Liver (tissue), 9 donors: ENCODE data around the gene LYRM2. TPM values are rescaled to one million over a fixed set of nuclear protein-coding genes. Genes with fewer than 3 reads are reported as not detected.

Experiments used
- DNase-seq: peaks from one replicate; pipeline ENCODE4 v3.0.0-alpha.2; 2017; ENCODE audit warnings: low spot score
- H3K27ac ChIP-seq, 2 donors: one replicate each; pipeline ENCODE4 v1.7.0; 2013; ENCODE audit warnings: inconsistent platforms in 2 of 2, low read length in 2 of 2, control low read depth in 1 of 2, low read depth in 1 of 2, mild to moderate bottlenecking in 1 of 2
- H3K27me3 ChIP-seq, 4 donors: one replicate each; pipeline versions ENCODE4 v1.6.1 to v1.7.0; 2013; ENCODE audit warnings: low read length in 3 of 4, inconsistent platforms in 1 of 4, mild to moderate bottlenecking in 1 of 4, moderate library complexity in 1 of 4; ENCODE audit not compliant: control insufficient read depth in 4 of 4, insufficient read depth in 4 of 4
- H3K36me3 ChIP-seq, 4 donors: one replicate each; pipeline versions ENCODE4 v1.6.1 to v1.7.0; 2013; ENCODE audit warnings: low read length in 3 of 4, mild to moderate bottlenecking in 3 of 4, low read depth in 1 of 4, moderate library complexity in 1 of 4; ENCODE audit not compliant: control insufficient read depth in 4 of 4, insufficient read depth in 3 of 4
- H3K4me1 ChIP-seq, 4 donors: one replicate each; pipeline versions ENCODE4 v1.6.1 to v1.7.0; 2013; ENCODE audit warnings: low read length in 3 of 4, mild to moderate bottlenecking in 3 of 4, moderate library complexity in 1 of 4; ENCODE audit not compliant: control insufficient read depth in 4 of 4, insufficient read depth in 4 of 4
- H3K4me3 ChIP-seq, 3 donors: one replicate each; pipeline versions ENCODE4 v1.6.1 to v1.7.0; 2013; ENCODE audit warnings: low read length in 3 of 3, control low read depth in 1 of 3, low read depth in 1 of 3, mild to moderate bottlenecking in 1 of 3
- H3K9ac ChIP-seq, 2 donors: one replicate each; pipeline ENCODE4 v1.7.0; 2013; ENCODE audit warnings: low read length in 2 of 2, mild to moderate bottlenecking in 2 of 2, moderate library complexity in 2 of 2, control low read depth in 1 of 2, low read depth in 1 of 2
- H3K9me3 ChIP-seq, 4 donors: one replicate each; pipeline versions ENCODE4 v1.6.1 to v1.7.0; 2013; ENCODE audit warnings: low read length in 3 of 4; ENCODE audit not compliant: control insufficient read depth in 4 of 4
- ATF3 ChIP-seq: IDR thresholded peaks from 2 replicates; pipeline ENCODE4 v1.6.1; 2016; ENCODE audit warnings: antibody characterized with exemption
- CTCF ChIP-seq: fragments of 150-350 bp; IDR thresholded peaks from 2 replicates; pipeline ENCODE4 v1.5.1; 2017; ENCODE audit warnings: improper control_type of control experiment, low read depth, low read length; ENCODE audit not compliant: missing input control
- EGR1 ChIP-seq, 2 donors: IDR thresholded peaks; 2 replicates each; pipeline ENCODE4 v1.6.1; 2016 to 2018; ENCODE audit warnings: antibody characterized with exemption in 2 of 2, low read depth in 2 of 2
- FOXA1 ChIP-seq: IDR thresholded peaks from 2 replicates; pipeline ENCODE4 v1.6.1; 2016; ENCODE audit warnings: antibody characterized with exemption
- FOXA2 ChIP-seq: IDR thresholded peaks from 2 replicates; pipeline ENCODE4 v1.6.1; 2016; ENCODE audit warnings: antibody characterized with exemption
- GABPA ChIP-seq, 2 donors: IDR thresholded peaks in 1 of 2; conservative IDR thresholded peaks in 1 of 2; 2 replicates each; pipeline ENCODE4 v1.6.1; 2016; ENCODE audit warnings: antibody characterized with exemption in 2 of 2, mild to moderate bottlenecking in 1 of 2, moderate library complexity in 1 of 2
- HNF4A ChIP-seq, 2 donors: conservative IDR thresholded peaks; 2 replicates each; pipeline ENCODE4 v1.6.1; 2016; ENCODE audit warnings: antibody characterized with exemption in 2 of 2, mild to moderate bottlenecking in 2 of 2
- HNF4G ChIP-seq: IDR thresholded peaks from 2 replicates; pipeline ENCODE4 v1.6.1; 2016; ENCODE audit warnings: antibody characterized with exemption
- JUND ChIP-seq, 2 donors: IDR thresholded peaks; 2 replicates each; pipeline ENCODE4 v1.6.1; 2016; ENCODE audit warnings: antibody characterized with exemption in 2 of 2
- NR2F2 ChIP-seq: IDR thresholded peaks from 2 replicates; pipeline ENCODE4 v1.6.1; 2016; ENCODE audit warnings: antibody characterized with exemption
- RAD21 ChIP-seq, 2 donors: IDR thresholded peaks; 2 replicates each; pipeline ENCODE4 v1.6.1; 2016; ENCODE audit warnings: antibody characterized with exemption in 2 of 2, mild to moderate bottlenecking in 2 of 2
- RXRA ChIP-seq, 2 donors: IDR thresholded peaks; 2 replicates each; pipeline ENCODE4 v1.6.1; 2017 to 2018; ENCODE audit warnings: antibody characterized with exemption in 2 of 2, mild to moderate bottlenecking in 1 of 2
- SP1 ChIP-seq: IDR thresholded peaks from 2 replicates; pipeline ENCODE4 v1.6.1; 2018; ENCODE audit warnings: antibody characterized with exemption, mild to moderate bottlenecking
- TAF1 ChIP-seq: conservative IDR thresholded peaks from 2 replicates; pipeline ENCODE4 v1.6.1; 2016; ENCODE audit warnings: antibody characterized with exemption, mild to moderate bottlenecking
- YY1 ChIP-seq: IDR thresholded peaks from 2 replicates; pipeline ENCODE4 v1.6.1; 2016; ENCODE audit warnings: antibody characterized with exemption, mild to moderate bottlenecking
- WGBS: extraction: QIAGEN DNeasy Blood & Tissue Kit; methylation state at CpG from one replicate; pipeline ENCODE4 v1.1.7; 2013; 5-methylcytosine and 5-hydroxymethylcytosine counted together
- polyA plus RNA-seq, 2 donors: library from polyadenylated mRNA; stranded (reverse) in 1 of 2; unstranded in 1 of 2; fragments of 200-250 nt in 1 of 2; fragments of >200 nt in 1 of 2; fragmentation: Nextera tagmentation in 1 of 2; extraction: Ambion mirVana in 1 of 2; gene quantifications; one replicate each; pipeline versions ENCODE4 v1.2.1 to v1.2.3, GENCODE V29; 2013 to 2015
- total RNA-seq, 2 donors: library from RNA; depleted of rRNA; stranded (reverse); fragments of >200 nt; gene quantifications; one replicate each; pipeline ENCODE4 v1.2.3, GENCODE V29; 2014
- TF ChIP-seq, protein P1 (sequence below): IDR thresholded peaks from 2 replicates; pipeline ENCODE4 v1.6.1; 2016; ENCODE audit warnings: antibody characterized with exemption, mild to moderate bottlenecking
- TF ChIP-seq, protein P2 (sequence below): IDR thresholded peaks from 2 replicates; pipeline ENCODE4 v1.6.1; 2016; ENCODE audit warnings: antibody characterized with exemption
- TF ChIP-seq, protein P3 (sequence below): IDR thresholded peaks from 2 replicates; pipeline ENCODE4 v1.6.1; 2016; ENCODE audit warnings: antibody characterized with exemption
- donor health status: healthy.
- donor health status: healthy.
- donor health status: healthy.
- donor health status: healthy.
- donor health status: healthy.

Gene LYRM2
- total and polyA plus RNA-seq, 4 donors, result 8.9 to 34.7 (median 12.4) TPM

DNA sequence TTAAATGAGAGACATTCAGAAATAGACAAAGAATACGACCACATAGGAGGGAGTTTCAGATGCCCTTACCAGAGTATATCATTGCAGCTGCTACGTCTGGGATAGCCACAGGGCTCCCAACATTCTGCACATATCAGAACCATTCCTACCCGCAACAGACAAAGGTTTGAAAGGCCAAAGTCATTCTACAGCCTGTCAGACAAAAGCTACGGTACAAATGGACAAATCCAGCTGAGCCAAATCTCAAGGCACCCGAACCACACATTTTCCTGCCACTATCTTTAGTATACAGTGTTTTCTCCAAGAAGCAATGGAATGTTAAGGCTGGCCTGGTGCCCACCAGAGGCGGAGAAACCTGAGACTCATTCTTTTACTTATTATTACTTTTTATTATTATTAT lies 30.5 kb upstream of the LYRM2 start:
- H3K4me3 ChIP-seq, result no peak overlapping the region
- no peak overlapping the region for H3K27ac ChIP-seq
- DNase-seq, result no peak
- no peaks in the 10 kb centered on the region for H3K27me3 ChIP-seq
- H3K9me3 ChIP-seq, result no peaks in the 10 kb centered on the region
- no peaks in the 10 kb centered on the region for H3K4me1 ChIP-seq
- no peak overlapping the region for H3K9ac ChIP-seq
- WGBS, result 83% methylated on average over 6 of the region's 6 CpGs
- peaks cover 10 to 77% (median 66%) of the 10 kb centered on the region in 4 donors for H3K36me3 ChIP-seq
- TF ChIP-seq TAF1, result no peak
- TF ChIP-seq, protein P1, sequence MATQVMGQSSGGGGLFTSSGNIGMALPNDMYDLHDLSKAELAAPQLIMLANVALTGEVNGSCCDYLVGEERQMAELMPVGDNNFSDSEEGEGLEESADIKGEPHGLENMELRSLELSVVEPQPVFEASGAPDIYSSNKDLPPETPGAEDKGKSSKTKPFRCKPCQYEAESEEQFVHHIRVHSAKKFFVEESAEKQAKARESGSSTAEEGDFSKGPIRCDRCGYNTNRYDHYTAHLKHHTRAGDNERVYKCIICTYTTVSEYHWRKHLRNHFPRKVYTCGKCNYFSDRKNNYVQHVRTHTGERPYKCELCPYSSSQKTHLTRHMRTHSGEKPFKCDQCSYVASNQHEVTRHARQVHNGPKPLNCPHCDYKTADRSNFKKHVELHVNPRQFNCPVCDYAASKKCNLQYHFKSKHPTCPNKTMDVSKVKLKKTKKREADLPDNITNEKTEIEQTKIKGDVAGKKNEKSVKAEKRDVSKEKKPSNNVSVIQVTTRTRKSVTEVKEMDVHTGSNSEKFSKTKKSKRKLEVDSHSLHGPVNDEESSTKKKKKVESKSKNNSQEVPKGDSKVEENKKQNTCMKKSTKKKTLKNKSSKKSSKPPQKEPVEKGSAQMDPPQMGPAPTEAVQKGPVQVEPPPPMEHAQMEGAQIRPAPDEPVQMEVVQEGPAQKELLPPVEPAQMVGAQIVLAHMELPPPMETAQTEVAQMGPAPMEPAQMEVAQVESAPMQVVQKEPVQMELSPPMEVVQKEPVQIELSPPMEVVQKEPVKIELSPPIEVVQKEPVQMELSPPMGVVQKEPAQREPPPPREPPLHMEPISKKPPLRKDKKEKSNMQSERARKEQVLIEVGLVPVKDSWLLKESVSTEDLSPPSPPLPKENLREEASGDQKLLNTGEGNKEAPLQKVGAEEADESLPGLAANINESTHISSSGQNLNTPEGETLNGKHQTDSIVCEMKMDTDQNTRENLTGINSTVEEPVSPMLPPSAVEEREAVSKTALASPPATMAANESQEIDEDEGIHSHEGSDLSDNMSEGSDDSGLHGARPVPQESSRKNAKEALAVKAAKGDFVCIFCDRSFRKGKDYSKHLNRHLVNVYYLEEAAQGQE, result no peak

- Histone ChIP-seq H3K4me1 (no peaks in the 10 kb centered on the region), H3K27me3 (no peaks in the 10 kb centered on the region), H3K9me3 (no peaks in the 10 kb centered on the region), H3K9ac (no peak overlapping the region), H3K4me3 (no peak overlapping the region), H3K36me3 (peaks cover 9 to 76% (median 62%) of the 10 kb centered on the region in 4 donors), H3K27ac (no peak overlapping the region)
- 96% methylated on average over 5 of the region's 5 CpGs for WGBS
- DNase-seq, result no peak
- TF ChIP-seq FOXA1, result no peak
- no peak for TF ChIP-seq TAF1
- TF ChIP-seq SP1, result no peak
- no peak for TF ChIP-seq EGR1 (IDR thresholded peaks at IDR 0.05; ENCODE audit: low read depth in 2 of 2)
- TF ChIP-seq JUND (IDR thresholded peaks at IDR 0.05), result no peak
- TF ChIP-seq CTCF, result no peak
- no peak for TF ChIP-seq GABPA (IDR thresholded peaks at IDR 0.05 in 1 of 2, conservative IDR thresholded peaks at IDR 0.05 in 1 of 2)
- TF ChIP-seq NR2F2, result no peak
- TF ChIP-seq HNF4A (conservative IDR thresholded peaks at IDR 0.05), result no peak
- TF ChIP-seq ATF3, result no peak
- no peak for TF ChIP-seq FOXA2
- no peak for TF ChIP-seq HNF4G
- no peak for TF ChIP-seq YY1
- TF ChIP-seq, protein P1, result no peak
- no peak for TF ChIP-seq RXRA (IDR thresholded peaks at IDR 0.05)
- no peak for TF ChIP-seq RAD21 (IDR thresholded peaks at IDR 0.05)
- TF ChIP-seq, protein P2, sequence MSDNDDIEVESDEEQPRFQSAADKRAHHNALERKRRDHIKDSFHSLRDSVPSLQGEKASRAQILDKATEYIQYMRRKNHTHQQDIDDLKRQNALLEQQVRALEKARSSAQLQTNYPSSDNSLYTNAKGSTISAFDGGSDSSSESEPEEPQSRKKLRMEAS, result no peak
- TF ChIP-seq, protein P3, sequence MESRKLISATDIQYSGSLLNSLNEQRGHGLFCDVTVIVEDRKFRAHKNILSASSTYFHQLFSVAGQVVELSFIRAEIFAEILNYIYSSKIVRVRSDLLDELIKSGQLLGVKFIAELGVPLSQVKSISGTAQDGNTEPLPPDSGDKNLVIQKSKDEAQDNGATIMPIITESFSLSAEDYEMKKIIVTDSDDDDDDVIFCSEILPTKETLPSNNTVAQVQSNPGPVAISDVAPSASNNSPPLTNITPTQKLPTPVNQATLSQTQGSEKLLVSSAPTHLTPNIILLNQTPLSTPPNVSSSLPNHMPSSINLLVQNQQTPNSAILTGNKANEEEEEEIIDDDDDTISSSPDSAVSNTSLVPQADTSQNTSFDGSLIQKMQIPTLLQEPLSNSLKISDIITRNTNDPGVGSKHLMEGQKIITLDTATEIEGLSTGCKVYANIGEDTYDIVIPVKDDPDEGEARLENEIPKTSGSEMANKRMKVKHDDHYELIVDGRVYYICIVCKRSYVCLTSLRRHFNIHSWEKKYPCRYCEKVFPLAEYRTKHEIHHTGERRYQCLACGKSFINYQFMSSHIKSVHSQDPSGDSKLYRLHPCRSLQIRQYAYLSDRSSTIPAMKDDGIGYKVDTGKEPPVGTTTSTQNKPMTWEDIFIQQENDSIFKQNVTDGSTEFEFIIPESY, result no peak
These were observed 29.5 kb upstream of the LYRM2 start for GRCh38 chr6:89667872-89668556.
